ENCODE measurements around the gene MBOAT1. TPM values are rescaled to one million over a fixed set of nuclear protein-coding genes. Genes with fewer than 3 reads are reported as not detected.

The MBOAT1 gene
- polyA plus RNA-seq, 1 of the 3 experiments (the other 2 are of a cell fraction) = 3.0 TPM

GRCh38 chr6:20092071-20092566, 120.2 kb downstream of the MBOAT1 start:
- Histone ChIP-seq H2AFZ (ENCODE audit: low read depth) (no peak overlapping the region), H3K4me3 (ENCODE audit: low read depth in 2 of 2, low read length in 1 of 2) (no peak overlapping the region; a peak in 1 of 4 replicates), H3K36me3 (replicated peaks in 1 of 2; ENCODE audit: control insufficient read depth in 1 of 2, insufficient read depth in 2 of 2, low read length in 1 of 2) (no peaks in the 10 kb centered on the region), H3K27me3 (ENCODE audit: insufficient read depth) (no peaks in the 10 kb centered on the region), H3K79me2 (ENCODE audit: insufficient read depth) (no peaks in the 10 kb centered on the region), H4K20me1 (ENCODE audit: insufficient read depth) (no peaks in the 10 kb centered on the region), H3K9me3 (peaks cover 6% of the 10 kb centered on the region), H3K4me2 (no peak overlapping the region), H3K4me1 (ENCODE audit: control insufficient read depth in 1 of 2, insufficient read depth in 2 of 2, low read depth in 1 of 2, low read length in 1 of 2) (no peaks in the 10 kb centered on the region), H3K9ac (no peak overlapping the region), H3K27ac (ENCODE audit: low read depth in 2 of 2, low read length in 1 of 2) (no peak overlapping the region), H3F3A (replicated peaks; ENCODE audit: insufficient read depth) (no peaks in the 10 kb centered on the region), H3K9me2 (no peaks in the 10 kb centered on the region)
- WGBS (ENCODE audit: low lambda C conversion rate) = 0% methylated on average over 1 of the region's 1 CpG
- TF ChIP-seq IRF3 (IDR thresholded peaks at IDR 0.05; ENCODE audit: low read depth, low read length) (no peak), CTCF (IDR thresholded peaks at IDR 0.05) (peak; percentile 77), CHD2 (IDR thresholded peaks at IDR 0.05; ENCODE audit: low read length, partially characterized antibody) (no peak), TAF1 (IDR thresholded peaks at IDR 0.05; ENCODE audit: borderline replicate concordance, low read depth, low read length) (no peak), NRF1 (IDR thresholded peaks at IDR 0.05; ENCODE audit: low read depth, low read length) (no peak), EZH2phosphoT487 (IDR thresholded peaks at IDR 0.05; ENCODE audit: borderline replicate concordance, low read depth) (no peak), RAD21 (IDR thresholded peaks at IDR 0.05; ENCODE audit: low read length) (peak; percentile 81), ELF1 (IDR thresholded peaks at IDR 0.05) (no peak), TCF12 (IDR thresholded peaks at IDR 0.05) (no peak), USF2 (IDR thresholded peaks at IDR 0.05; ENCODE audit: borderline replicate concordance, low read depth, low read length) (no peak), NFIC (IDR thresholded peaks at IDR 0.05; ENCODE audit: borderline replicate concordance) (no peak), TEAD4 (IDR thresholded peaks at IDR 0.05; ENCODE audit: borderline replicate concordance, insufficient read depth) (no peak), SMC3 (IDR thresholded peaks at IDR 0.05; ENCODE audit: low read depth, low read length) (peak; percentile 44)
- ChIA-PET POLR2A (no interaction called here), CTCF (interaction anchor here (0.7 to 6.1 kb wide), 18 partner anchors 9 to 438 kb away, joined by 3 to 123 read pairs (median 4); no protein-coding TSS in a partner anchor)
- peak; percentile 36 for DNase-seq

- Histone ChIP-seq H3K4me3 (ENCODE audit: low read depth in 2 of 2, low read length in 1 of 2) (no peak overlapping the region), H3K9ac (no peak overlapping the region), H3K4me1 (ENCODE audit: control insufficient read depth in 1 of 2, insufficient read depth in 2 of 2, low read depth in 1 of 2, low read length in 1 of 2) (no peaks in the 10 kb centered on the region), H3K9me3 (peaks cover 8% of the 10 kb centered on the region), H3K36me3 (replicated peaks in 1 of 2; ENCODE audit: control insufficient read depth in 1 of 2, insufficient read depth in 2 of 2, low read length in 1 of 2) (no peaks in the 10 kb centered on the region), H3F3A (replicated peaks; ENCODE audit: insufficient read depth) (no peaks in the 10 kb centered on the region), H3K9me2 (no peaks in the 10 kb centered on the region), H4K20me1 (ENCODE audit: insufficient read depth) (no peaks in the 10 kb centered on the region), H3K27ac (ENCODE audit: low read depth in 2 of 2, low read length in 1 of 2) (no peak overlapping the region), H3K4me2 (no peak overlapping the region), H2AFZ (ENCODE audit: low read depth) (no peak overlapping the region), H3K27me3 (ENCODE audit: insufficient read depth) (no peaks in the 10 kb centered on the region), H3K79me2 (ENCODE audit: insufficient read depth) (no peaks in the 10 kb centered on the region)
- DNase-seq = no peak
- ChIA-PET CTCF (interaction anchor here (1.2 kb wide), 1 partner anchor 40 kb away, joined by 3 read pairs; no protein-coding TSS in a partner anchor), POLR2A (no interaction called here)
- TF ChIP-seq USF2 (IDR thresholded peaks at IDR 0.05; ENCODE audit: borderline replicate concordance, low read depth, low read length) = no peak
- TF ChIP-seq TAF1 (IDR thresholded peaks at IDR 0.05; ENCODE audit: borderline replicate concordance, low read depth, low read length) = no peak
- TF ChIP-seq GABPA (IDR thresholded peaks at IDR 0.05; ENCODE audit: low read depth) = no peak
- no peak for TF ChIP-seq MAX (IDR thresholded peaks at IDR 0.05; ENCODE audit: low read depth)
Measured at GRCh38 chr6:20086992-20087391, 125.3 kb downstream of the MBOAT1 start.

Data from SK-N-SH (cell line).